ENCODE data around the gene ANXA1. TPM values are rescaled to one million over a fixed set of nuclear protein-coding genes. Genes with fewer than 3 reads are reported as not detected.

The ANXA1 gene
- total RNA-seq, 1 experiment from 2014 or later = 72.0 TPM

- no peak for TF ChIP-seq REST (IDR thresholded peaks at IDR 0.05; ENCODE audit: insufficient read depth in 1 of 2, low read depth in 2 of 2, low read length in 1 of 2)
- TF ChIP-seq SIN3A (IDR thresholded peaks at IDR 0.05; ENCODE audit: borderline replicate concordance, insufficient read depth, low read depth, low read length) = no peak
- no peak for TF ChIP-seq POLR2AphosphoS5 (IDR thresholded peaks at IDR 0.05; ENCODE audit: low read depth, low read length)
- no peak for TF ChIP-seq TCF7L2 (IDR thresholded peaks at IDR 0.05; ENCODE audit: low read depth, low read length)
- ChIA-PET CTCF (interaction anchor here (0.6 kb wide), 1 partner anchor 60 kb away, joined by 7 read pairs; no protein-coding TSS in a partner anchor), POLR2A (interaction anchor here (0.8 kb wide), 1 partner anchor 41 kb away, joined by 11 read pairs; no protein-coding TSS in a partner anchor)
- no peaks in the 10 kb centered on the region for H3K9me3 ChIP-seq (ENCODE audit: control insufficient read depth, insufficient read depth, low read depth, low read length)
- peaks cover 3% of the 10 kb centered on the region; the same call in 1 of the 2 replicates for H3K36me3 ChIP-seq (ENCODE audit: control insufficient read depth, insufficient read depth, low read length)
- ATAC-seq = no peak
- intact Hi-C loops (cut with micrococcal nuclease; ENCODE audit: unreplicated experiment) (no loop called here), in situ Hi-C loops (cut with HindIII; ENCODE audit: low pct_unique_long_range_greater_than_20kb, low sequenced_read_pairs) (no loop called here)
- BruUV-seq (replicated peaks) = no TSS peak
- no peak for DNase-seq (ENCODE audit: low read depth, low spot score)
- H3K4me3 ChIP-seq (ENCODE audit: low read depth in 2 of 2, low read length in 2 of 2) = no peak overlapping the region
- no peaks in the 10 kb centered on the region for H3K27me3 ChIP-seq (ENCODE audit: control insufficient read depth, insufficient read depth, low read length)
- H3K27ac ChIP-seq (ENCODE audit: low read length) = no peak overlapping the region
- H3K4me1 ChIP-seq (ENCODE audit: control insufficient read depth, insufficient read depth, low read length) = no peaks in the 10 kb centered on the region
These were observed 22.8 kb downstream of the ANXA1 start for GRCh38 chr9:73174330-73174980.

GRCh38 chr9:73176450-73176875, 24.8 kb downstream of the ANXA1 start:
- no peak overlapping the region for H3K4me3 ChIP-seq (ENCODE audit: low read depth in 2 of 2, low read length in 2 of 2)
- H3K27me3 ChIP-seq (ENCODE audit: control insufficient read depth, insufficient read depth, low read length) = no peaks in the 10 kb centered on the region
- H3K9me3 ChIP-seq (ENCODE audit: control insufficient read depth, insufficient read depth, low read depth, low read length) = no peaks in the 10 kb centered on the region
- ATAC-seq = no peak; the same call in 1 of the 2 replicates
- POLR2A ChIA-PET = no interaction called here
- no peak for DNase-seq (ENCODE audit: low read depth, low spot score)
- no peak overlapping the region for H3K27ac ChIP-seq (ENCODE audit: low read length)
- H3K36me3 ChIP-seq (ENCODE audit: control insufficient read depth, insufficient read depth, low read length) = no peaks in the 10 kb centered on the region
- in situ Hi-C loops (cut with HindIII; ENCODE audit: low pct_unique_long_range_greater_than_20kb, low sequenced_read_pairs) = no loop called here
- no TSS peak for BruUV-seq (replicated peaks)
- H3K4me1 ChIP-seq (ENCODE audit: control insufficient read depth, insufficient read depth, low read length) = no peaks in the 10 kb centered on the region
- CTCF ChIA-PET = interaction anchor here (0.6 kb wide), 1 partner anchor 307 kb away, joined by 3 read pairs; no protein-coding TSS in a partner anchor
- TF ChIP-seq SIN3A (IDR thresholded peaks at IDR 0.05; ENCODE audit: borderline replicate concordance, insufficient read depth, low read depth, low read length) (no peak), CTCF (IDR thresholded peaks at IDR 0.05) (no peak), TCF7L2 (IDR thresholded peaks at IDR 0.05; ENCODE audit: low read depth, low read length) (no peak), REST (IDR thresholded peaks at IDR 0.05; ENCODE audit: insufficient read depth in 1 of 2, low read depth in 2 of 2, low read length in 1 of 2) (no peak)
- intact Hi-C loops (cut with micrococcal nuclease; ENCODE audit: unreplicated experiment) = no loop called here

Data from Panc1 (cell line).